COLO829 (cell line): Measurements from ENCODE around the gene LARP1.
"Not testable (repeated sequence)": the region's sequence is repeated elsewhere in the genome, so short reads cannot be mapped to it uniquely, and the experiment has no call there.

Experiments
- DNase-seq: peaks from one replicate; pipeline ENCODE4 v3.0.0; 2012; ENCODE audit warnings: low spot score

The LARP1 gene

DNA sequence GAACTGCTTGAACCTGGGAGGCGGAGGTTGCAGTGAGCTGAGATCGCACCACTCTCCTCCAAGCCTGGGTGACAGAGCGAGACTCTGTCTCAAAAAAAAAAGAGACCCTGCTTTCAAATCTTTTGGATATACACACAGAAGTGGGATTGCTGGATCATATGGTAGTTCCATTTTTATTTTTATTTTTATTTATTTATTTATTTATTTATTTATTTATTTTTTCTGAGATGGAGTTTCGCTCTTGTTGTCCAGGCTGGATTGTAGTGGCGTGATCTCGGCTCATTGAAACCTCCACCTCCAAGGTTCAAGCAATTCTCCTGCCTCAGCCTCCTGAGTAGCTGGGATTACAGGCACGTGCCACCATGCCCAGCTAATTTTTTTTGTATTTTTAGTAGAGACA, 19.8 kb upstream of the LARP1 start:
- not testable (repeated sequence) for DNase-seq

DNA sequence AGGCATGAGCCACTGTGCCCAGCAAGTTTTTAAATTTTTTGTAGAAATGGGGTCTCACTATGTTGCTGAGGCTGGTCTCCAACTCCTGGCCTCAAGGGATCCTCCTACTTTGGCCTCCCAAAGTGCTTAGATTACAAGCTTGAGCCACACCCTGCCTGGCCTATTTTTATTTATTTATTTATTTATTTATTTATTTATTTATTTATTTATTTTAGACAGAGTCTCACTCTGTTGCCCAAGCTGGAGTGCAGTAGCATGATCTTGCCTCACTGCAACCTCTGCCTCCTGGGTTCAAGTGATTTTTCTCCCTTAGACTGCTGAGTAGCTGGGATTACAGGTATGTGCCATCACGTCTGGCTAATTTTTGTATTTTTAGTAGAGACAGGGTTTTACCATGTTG, 18.8 kb upstream of the LARP1 start:
- not testable (repeated sequence) for DNase-seq

DNA sequence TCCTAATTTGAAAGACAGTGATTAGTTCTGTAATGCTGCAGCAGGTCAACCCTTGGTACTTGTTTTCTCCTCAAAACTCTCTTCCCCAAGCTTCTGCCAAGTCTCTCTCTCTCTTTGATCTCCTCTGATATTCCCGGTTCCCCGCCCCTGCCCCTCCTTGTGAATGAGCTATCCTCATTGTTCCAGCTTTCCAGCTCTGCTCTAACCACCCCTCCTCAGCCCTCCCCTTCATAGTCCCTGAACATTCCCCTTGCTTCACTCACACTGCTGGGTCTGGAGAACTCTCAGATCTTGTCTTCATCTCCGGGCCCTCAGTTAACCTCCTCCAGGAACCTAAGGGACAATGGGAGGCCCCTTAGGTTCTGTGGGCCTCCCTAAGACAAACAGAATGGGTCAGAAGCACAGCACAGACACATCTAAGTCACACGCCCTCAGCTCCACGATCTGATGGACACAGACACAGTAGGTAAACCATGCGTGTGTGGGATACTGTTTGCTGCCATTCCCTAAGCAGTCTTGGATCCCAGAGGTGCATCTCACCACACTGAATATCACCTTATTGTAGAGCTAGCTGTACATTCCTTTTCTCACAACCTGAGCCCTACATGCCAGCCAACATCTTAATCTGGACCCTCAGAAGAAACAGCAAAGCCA, 17.4 kb upstream of the LARP1 start:
- no peak for DNase-seq

DNA sequence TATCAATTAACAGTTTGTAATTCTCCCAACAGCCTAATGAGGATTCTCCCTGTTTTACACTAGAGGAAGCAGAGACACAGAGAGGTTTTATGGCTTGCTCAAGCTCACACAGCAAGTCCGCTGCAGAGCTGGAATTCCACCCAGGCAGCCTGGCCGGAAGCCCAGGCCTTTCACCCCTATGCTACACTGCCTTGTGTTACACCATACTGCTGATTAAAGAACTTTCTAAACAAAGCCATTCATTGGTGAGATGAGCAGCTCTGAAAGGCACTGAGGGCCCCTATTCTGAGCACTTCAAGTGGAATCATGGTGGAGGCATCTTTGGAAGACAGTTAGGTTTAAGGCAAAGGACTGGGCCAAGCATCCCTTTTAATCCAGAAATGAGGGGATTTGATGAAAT, 14.7 kb upstream of the LARP1 start:
- DNase-seq = peak; percentile 11

DNA sequence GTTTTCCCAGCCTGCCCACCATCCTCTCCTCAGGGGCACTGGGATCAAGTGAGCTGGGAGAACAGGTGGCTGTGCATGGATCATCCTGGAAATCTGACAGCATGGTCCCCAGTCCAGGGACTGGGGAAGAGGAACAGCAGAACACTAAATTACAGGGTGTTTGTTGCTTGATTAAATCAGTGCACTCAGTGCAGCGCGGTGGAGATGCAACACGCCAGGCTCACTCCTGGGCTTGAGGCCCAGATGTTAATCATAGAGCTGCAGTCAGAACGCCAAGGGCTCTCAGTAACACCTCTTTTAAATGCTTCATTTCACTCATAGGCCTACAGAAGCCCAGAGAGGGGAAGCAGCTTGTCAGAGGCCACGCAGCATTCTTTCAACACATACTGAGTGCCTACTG, 14.2 kb upstream of the LARP1 start:
- no peak for DNase-seq

DNA sequence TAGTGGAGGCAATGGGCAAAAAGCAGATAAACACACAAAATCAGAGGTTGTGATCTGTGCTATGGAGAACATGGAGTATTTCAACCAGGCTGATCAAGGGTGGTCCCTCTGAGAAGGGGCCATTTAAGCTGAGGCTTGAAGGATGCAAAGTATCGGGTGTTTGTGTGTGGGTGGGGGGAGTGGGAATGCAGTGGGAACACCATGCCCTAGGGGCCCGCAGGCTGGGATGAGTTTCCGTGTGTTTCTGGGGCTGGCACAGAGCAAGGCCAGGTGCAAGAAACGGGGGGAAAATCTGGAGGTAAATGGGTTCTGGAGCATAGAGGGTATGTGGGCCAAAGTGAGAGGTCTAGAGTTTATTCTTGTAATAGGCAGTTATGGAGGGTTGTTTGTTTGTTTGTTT, 13.8 kb upstream of the LARP1 start:
- no peak for DNase-seq

DNA sequence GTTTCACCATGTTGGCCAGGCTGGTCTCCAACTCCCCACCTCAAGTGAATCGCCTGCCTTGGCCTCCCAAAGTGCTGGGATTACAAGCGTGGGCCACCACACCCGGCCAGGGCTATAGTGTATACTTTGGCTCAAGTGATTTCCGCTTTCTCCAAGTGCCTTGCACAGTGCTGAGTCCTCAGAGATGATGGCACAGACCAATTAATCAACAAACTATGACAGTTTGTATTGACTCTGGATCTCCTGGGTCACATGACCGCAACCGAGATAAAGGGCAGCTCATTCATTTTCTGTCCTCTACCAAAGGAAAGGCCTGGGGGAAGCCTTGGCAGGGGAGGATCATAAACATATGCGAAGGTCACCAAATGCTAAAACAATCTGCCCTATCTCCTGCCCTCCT, 11.4 kb upstream of the LARP1 start:
- no peak for DNase-seq

DNA sequence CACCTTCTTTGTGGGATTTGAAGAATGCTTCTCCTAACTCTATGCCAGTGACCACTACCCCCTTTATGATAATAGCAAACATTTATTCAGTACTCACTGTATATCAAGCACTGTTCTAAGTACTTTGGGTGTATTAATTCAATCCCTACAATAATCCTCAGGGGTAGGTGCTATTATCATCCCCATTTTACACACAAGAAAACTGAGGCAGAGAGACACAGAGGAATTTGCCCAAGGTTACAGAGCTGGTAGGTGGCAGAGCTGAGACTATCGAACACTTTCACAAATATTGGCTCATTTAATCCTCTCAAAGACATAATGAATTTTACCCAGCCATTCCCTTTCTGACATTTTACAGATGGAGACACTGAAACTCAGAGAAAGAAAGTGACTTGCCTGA, 9.8 kb upstream of the LARP1 start:
- no peak for DNase-seq

DNA sequence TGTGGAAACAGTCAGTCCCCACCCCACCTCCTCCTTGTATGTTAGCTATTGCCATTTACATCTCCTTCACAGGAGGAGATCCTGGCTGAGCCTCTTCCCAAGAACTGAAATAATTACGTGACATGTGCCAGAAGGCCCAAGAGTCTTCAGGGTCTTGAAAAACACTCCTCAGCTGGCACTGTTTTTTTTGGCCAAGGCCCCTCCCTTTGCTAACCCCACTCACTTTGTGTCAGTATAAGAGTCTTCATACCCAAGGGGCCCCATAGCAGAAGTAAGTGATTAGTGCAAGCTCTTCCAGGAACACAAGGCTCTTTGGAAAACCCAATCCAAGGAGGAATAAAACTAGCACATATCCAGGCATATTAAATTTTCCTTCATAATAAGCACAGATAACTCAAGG, 5.7 kb upstream of the LARP1 start:
- no peak for DNase-seq

DNA sequence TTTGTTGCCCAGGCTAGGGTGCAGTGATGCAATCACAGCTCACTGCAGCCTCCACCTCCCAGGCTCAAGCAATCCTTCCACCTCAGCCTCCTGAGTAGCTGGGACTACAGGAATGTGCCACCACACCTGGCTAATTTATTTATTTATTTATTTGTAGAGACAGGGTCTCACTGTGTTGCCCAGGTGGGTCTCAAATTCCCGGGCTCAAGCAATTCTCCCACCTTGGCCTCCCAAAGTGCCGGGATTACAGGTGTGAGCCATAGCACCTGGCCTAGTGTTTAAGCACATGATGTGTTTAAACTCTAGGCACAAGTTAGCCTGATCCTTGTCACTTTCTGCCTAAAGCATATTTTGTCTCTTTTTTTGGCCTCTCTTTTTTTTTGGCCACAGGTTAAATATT, 4.5 kb upstream of the LARP1 start:
- not testable (repeated sequence) for DNase-seq

DNA sequence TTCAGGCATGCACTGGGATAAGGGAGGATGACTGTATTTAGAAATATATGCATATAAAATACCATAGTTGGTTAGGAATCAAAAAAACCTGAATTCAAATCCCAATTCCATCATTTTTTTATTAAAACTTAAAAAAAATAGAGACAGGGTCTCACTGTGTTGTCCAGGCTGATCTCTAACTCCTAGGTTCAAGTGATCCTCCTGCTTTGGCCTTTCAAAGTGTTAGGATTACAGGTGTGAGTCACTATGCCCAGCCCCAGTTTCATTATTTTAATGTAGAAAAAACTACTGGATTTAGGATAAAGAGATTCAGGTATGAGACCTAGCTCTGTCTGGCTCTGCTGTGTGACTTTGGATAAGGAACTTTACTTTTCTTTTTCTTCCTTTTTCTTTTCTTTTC, 3.3 kb upstream of the LARP1 start:
- no peak for DNase-seq

DNA sequence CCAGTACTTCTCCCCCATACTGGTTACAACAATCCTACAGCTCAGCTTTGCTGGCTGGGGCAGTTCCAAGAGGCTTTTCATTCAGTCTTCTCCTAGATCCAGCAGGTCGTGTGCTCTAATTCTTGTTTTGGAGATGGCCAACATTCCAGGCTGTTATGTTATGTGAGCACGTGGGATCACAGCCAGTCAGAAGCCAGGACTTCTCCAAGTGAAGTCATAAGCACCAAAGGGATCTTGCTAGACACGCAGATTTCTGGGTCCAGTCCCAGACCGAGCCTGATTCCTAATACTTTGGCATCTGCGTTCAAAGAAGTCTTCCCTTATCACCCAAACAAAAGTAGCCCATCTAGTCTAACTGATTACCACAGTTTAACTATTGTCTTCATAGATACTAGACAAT, 1.4 kb upstream of the LARP1 start:
- no peak for DNase-seq

DNA sequence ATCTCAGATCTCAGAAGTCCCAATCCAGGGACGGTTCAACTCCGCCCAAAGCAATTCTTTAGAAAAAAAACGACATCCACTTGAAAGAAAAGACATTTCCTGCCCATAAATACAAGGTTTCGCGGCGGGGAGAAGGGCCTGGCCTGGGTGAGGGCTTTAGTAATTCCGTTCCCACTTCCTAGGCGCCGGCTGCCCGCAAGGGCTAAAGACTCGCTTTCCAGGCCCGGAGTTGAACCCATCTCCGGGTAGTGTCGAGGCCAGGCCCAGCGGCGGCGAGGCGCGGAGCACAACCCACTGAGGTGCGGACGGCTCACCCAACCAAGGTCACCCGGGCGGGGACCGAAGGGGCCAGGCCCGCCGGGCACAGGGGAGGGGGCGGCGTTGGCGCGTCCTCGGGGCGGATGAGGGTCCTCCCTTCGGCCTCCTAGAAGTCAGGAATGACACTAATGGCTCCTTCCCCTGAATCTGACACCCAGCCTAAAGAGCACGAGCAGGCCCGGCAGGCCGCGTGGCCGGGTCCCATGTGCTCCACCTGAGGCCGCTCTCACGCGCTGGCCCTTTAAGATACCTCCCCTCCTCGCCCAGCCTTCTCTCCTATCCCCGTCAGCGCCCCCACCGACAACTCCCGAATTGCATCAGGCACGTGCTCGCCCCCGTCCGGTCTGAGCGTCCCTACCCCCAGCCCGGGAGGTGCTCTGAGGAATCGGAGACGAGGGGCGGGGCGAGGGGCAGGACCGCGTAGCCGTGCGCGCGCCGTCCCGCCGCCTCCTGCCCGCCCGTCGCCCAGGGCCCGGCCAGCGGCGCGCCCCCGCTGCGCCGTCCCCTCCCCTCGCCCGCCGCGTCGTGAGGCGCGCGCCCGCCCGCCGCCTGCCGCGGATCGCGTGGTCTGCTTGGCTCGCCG, 467 bp upstream of the LARP1 start:
- DNase-seq = peak; percentile 85

DNA sequence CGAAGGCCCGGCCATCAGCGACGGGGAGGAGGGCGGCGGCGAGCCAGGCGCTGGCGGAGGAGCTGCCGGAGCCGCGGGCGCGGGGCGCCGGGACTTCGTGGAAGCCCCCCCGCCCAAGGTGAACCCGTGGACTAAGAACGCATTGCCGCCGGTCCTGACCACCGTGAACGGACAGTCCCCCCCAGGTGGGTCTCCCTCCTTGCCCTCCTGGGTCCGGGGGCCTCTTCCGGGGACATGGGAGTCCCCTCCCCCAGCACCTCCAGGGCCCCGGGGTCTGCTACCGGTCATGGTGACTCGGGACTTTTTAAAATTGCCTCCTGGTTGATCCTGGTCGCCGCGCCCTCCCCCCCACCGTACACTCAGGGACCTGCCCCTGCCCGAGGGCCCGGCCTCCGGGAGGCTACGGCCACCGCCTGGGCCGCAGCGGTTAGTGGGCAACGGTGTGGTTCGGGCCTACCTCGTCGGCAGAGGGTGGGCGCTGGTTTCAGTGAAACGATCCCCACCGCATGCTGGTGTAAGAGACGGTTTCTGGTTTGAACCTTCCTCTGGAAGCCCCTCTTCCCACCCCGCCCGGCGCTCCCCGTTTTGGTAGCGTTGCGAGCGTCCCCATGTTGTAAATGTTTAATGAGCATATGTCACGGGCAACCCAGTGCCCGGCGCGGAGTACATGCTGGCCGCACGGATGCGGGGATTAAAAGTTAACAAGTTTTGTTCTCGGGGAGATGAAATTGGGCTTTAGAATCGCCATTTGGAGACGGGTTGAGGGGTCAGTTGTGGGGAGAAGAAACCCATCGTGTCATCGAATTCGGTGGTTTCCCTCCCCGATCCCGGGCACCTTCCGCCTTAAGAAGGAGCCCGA, 1.1 kb downstream of the LARP1 start:
- DNase-seq = no peak

DNA sequence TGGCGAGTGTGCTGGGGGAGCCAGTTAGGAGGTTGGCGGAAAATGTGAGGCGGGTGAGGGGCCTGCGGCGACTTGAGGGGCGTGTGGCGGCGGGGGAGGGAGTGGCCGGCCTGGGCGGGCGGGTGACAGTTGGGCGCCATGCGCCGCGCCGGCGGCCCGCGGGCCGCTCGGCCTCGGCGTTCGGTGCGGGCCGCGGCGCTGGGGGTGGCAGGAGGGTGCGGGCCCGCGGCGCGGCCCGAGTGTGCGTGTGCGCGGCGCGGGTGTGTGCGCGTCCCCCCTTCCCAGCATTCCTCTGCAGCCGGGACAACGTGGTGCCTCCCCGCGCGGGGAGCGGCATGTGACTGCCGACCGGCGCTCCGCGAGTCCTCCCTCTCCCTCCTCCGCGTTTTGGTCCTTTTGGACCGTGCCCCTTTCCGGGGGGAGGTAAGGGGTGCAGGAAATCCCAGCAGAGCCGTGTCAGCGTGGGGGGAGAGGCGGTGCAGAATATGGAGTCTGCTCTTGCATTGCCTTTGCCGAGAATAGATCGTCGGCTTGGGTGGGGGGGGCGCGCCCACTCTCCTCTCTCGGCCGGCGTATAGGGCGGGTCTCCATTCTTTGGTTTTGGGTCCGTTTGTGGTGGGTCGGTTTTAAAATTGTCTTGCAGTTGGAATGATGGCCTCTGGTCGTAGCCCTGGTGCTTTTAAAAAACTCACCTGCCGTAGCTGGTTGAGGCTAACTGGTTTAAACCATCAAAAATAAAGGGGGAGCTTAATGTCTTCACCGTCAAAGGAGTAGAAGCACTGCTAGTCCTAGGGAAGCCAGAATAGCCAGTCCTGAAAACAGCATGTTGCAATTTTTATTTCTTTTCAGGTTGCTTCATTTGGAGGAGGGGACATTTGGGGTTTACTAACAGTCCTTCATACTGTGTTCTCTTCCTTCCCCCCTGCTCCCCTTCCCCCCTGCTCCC, 2.0 kb downstream of the LARP1 start:
- DNase-seq = no peak

DNA sequence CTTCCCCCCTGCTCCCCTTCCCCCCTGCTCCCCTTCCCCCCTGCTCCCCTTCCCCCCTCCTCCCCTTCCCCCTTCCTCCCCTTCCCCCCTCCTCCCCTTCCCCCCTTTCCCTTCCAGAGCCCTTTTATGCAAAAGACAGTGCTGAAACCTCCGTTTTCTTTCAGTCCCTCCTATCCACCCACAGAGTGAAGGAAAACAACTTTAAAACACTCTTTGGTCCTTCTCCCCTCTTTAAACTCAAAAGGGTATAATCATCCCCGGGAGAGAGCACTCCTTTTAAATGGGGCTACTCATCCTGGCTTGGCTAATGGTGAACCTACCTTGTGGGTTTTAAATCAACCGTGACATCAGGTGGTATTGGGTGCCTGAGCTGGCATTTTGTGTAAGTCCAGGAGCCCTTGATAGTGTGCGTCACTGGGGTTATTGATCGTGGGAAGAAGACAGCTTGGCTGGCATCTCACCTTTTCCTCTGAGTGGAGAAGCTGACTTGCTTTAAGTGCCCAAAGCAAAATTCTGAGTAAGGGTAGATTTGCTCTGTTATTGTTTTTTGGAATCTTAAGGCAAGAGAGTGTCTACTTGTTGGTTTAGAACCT, 2.7 kb downstream of the LARP1 start:
- DNase-seq = no peak

DNA sequence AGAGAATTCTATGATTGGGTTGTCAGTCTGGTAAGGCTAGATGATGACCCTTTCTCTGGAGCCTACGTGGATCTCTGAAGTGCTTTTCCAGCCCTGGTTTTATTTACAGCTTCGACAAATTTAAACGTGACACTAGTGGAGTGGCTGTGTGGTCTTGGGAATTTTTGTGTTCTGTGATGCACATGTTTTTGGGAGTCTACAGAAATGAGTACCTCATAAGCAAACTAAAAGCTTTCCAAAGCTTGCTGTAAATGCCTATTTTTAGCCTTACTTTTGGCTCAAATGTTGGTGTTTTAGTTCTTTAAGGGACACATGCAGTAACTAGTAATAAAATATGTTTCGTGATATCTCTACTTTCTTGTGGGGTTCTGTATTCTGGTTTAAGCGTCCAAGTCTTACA, 3.3 kb downstream of the LARP1 start:
- DNase-seq = no peak

DNA sequence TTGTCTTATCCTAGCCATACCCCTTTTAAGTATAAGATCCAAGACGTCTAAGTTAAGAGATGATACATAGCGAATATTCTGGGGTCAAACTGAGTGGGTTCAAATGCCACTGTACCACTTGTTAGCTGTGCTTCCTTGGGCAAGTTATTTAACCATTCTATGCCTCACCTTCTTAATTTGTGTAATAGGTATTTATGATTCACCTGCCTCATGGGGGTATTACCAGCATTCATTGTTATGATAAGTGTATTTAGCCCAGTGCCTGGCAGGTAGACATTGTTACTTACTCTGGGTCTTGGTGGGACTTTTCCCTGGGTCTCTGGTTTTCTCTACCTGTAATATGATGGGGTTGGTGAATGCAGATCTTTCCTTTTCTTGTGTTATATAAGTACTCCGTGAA, 3.8 kb downstream of the LARP1 start:
- DNase-seq = no peak

DNA sequence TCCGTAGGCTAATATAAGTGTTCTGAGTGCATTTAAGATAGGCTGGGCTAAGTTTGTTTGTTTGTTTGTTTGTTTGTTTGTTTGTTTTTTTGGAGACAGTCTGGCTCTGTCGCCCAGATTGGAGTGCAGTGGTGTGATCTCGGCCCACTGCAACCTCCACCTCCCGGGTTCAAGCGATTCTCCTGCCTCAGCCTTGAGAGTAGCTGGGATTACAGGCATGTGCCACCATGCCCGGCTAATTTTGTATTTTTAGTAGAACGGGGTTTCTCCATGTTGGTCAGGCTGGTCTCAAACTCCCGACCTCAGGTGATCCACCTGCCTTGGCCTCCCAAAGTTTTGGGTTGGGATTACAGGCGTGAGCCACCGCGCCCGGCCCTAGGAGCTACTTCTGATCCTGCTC, 4.7 kb downstream of the LARP1 start:
- not testable (repeated sequence) for DNase-seq

DNA sequence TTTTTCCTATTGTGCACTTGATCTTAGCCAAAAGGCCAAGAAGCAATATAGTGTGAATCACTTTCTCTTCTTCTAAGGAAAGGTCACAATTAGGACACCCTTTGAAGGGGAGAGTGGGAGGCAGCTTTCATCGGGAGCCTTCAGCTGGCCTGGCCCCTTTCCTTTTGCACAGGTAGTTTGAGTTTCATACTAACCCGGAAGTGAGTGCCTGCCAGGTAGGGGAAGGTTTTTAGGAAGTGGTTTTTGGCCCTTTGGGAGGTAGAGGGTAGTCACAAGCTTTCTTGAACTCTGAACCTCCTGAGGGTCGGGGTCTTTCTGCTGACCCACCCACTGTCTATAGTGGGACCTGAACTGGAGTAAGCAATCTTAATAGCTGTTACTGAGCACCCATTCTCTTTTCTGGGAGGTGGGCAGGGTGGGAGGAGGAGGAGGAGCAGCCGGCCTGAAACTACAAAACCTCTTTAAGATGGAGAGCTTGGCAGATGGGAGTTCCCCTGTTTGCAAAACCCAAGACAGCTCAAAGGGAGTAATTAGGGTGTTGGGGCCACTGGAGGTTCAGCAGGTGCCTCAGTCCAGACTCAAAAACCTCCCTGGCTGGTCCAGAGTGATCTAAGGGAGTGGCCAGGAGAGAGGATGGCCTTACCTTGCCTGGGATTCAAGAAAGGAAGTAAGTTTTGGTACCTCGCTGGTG, 6.0 kb downstream of the LARP1 start:
- DNase-seq = no peak

DNA sequence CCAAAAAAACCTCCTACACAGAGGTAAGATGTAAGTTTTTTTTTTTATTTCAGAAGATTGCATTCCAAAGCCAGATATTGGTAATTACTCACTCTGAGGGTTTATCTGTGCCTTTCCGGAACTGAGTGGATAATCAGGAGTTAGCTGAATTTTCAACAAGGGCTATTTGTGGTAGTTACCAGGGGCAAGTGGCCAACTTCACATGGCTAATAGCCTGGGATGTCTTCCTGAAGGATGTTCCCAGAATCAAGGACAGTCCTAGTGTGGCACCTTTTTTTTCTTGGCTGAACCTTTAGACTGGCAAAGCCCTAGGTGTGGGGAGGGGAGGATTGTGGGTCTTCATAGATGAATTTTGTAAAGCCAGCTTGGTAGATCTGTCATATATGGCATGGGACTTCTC, 7.1 kb downstream of the LARP1 start:
- DNase-seq = no peak
